Measurements from ENCODE around the gene TESPA1.

The TESPA1 gene

GRCh38 chr12:54983536-54984101 is 943 bp downstream of the TESPA1 start:
- no peak for DNase-seq (ENCODE audit: low read depth)

GRCh38 chr12:54981796-54982195 is 2.8 kb downstream of the TESPA1 start:
- no peak for DNase-seq (ENCODE audit: low read depth)

GRCh38 chr12:54980341-54980740 is 4.2 kb downstream of the TESPA1 start:
- no peak for DNase-seq (ENCODE audit: low read depth)

DNA sequence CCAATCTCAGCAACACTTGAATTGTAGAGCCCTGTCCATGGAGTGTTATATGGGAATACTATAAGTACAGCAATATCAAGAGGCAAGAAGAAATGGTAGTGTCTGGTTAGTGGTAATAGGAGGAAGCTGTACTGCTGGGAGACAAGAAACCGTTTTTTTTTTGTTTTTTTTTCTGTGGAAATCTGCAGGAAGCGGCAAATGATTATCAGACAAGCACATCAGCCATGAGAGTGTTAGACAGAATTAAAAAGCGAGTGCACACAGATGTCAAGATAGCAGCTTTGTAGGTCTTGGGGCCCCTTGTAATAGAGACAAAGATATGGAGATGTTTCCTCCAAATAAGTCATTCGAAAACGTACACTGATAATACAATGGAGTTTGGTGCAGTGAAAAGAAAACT is 6.7 kb downstream of the TESPA1 start:
- DNase-seq (ENCODE audit: low read depth) = no peak

DNA sequence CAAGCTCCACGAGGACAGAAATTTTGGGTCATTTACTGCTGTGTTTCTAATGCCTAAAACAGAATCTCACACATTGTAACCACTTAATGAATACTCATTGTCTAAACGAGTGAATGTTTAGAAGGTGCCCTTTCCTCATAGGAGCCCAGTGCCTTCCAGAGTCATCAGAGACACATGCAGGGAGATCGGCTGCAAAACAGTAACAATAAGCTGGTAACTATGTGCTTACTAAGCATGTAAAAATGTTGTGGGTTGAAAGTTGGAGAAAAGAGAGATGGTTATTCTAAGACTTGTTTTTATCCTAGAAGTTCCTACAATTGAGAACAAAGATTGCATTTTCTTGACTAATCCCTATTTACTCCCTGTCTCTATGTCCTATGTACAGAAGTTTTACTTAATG is 7.4 kb downstream of the TESPA1 start:
- peak; percentile 69 for DNase-seq (ENCODE audit: low read depth)

GRCh38 chr12:54975875-54976274 is 8.7 kb downstream of the TESPA1 start:
- no peak for DNase-seq (ENCODE audit: low read depth)

DNA sequence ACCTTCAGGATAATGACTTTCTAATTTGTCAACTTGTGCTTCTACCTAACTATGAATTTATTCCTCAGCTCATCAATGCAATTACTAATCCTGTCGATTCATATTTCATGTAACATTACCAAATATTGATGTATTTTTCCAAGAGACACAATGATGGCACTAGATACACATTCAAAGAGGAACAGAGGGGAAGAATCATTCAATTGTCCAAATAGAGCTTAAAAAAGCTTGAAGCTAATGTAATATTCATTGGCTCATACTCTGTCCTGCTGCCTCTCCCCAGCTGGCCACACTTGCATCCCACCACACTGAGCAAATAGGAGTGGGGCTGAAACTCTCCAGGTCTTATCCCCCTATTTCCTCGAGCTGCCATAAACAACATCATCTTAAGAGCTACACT is 9.3 kb downstream of the TESPA1 start:
- no peak for DNase-seq (ENCODE audit: low read depth)

DNA sequence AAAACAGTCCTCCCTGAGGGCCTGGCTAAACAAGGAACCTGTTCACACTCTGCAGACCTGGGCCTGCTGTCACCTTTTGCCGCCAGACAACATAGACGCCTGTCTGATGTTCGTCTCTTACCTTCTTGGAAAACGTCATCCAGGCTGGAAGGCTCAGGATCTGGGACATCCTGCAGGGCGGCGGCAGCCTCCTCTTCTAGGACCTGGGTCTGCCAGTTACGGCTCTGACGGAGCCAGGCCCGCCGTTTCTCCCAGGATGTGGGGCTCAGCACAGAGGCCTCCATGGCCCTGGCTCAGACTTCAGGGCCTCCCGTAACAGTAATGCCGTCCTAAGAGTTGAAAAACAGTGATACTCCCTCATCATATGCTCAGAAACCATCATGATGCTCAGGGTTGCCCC is 10.3 kb downstream of the TESPA1 start:
- no peak for DNase-seq (ENCODE audit: low read depth)

GRCh38 chr12:54973556-54973955 is 11.0 kb downstream of the TESPA1 start:
- no peak for DNase-seq (ENCODE audit: low read depth)

DNA sequence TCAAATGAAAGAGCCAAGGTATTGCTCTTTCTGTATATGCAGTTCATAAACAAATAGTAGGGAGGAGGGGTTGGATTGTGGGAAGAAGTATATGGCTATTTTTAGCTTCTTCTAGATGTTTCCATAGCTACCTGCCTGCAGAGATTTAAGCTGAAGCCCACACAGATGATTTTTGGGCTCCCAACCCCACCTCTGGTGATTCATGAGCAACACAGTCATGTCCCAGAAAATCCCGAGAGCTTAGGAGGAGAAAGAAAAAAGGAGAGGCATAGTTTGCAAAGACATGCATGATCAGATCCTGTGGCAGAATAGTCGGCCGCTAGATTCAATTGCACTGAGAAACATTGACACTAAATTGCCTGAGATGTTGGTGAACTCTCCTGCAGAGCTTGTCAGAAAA is 13.8 kb downstream of the TESPA1 start:
- no peak for DNase-seq (ENCODE audit: low read depth)

- no peak for DNase-seq (ENCODE audit: low read depth)
Observed at GRCh38 chr12:54968181-54968730, 16.3 kb downstream of the TESPA1 start.

- no peak for DNase-seq (ENCODE audit: low read depth)
Observed at GRCh38 chr12:54967461-54967860, 17.1 kb downstream of the TESPA1 start.

DNA sequence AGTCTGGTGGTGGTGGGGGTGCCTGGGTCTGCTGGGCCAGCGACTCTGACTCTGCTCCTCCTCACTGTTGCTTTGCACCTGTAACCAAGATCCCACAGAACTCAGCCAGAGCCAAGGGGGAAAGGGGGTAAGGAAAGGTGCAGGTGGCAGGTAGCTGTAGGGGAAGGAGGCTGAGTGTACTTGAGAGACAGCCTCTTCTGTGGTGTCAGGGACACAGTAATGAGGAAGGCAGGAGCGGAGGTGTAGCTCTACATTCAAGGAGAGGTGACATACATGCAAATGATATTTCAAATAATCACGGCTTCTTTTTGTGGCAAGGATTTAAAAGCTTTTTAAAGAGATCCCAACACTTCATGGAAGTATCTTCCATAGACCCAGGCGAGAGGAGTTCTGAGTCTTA is 23.4 kb downstream of the TESPA1 start:
- DNase-seq (ENCODE audit: low read depth) = no peak

DNA sequence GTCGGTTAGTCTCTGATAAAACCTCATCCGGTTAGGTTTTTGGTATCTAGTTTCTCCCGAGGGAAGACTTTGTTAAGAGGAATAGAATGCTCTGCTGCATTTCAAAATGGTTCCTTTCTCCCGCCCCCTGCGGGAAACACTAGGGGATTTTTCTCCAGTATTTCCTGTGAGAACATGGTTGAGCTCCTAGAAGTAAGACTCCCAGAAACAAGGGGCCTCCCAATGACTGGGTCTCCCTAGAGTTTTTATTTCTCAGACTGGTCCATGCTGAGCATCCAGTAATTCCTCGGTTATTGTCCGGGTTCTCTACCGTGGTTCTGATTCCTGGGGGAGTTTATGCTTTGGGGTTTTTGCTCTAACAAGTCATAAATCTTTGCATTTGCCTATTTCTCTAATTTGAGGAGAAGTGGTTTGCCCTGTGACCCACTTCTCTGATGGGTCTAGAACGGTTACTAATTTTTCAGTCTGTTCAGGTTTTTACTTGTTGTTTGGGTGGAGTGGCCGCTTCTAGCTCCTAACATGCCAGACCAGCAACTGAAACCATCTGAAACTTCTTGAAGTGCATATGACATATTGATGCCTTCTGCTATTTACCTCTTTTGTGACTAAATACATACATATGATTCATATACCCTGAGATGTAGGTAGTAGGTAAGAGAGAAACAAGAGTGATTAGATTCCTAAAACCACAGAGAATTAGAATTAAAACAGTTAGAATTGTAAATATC is 25.1 kb downstream of the TESPA1 start:
- no peak for DNase-seq (ENCODE audit: low read depth)

DNA sequence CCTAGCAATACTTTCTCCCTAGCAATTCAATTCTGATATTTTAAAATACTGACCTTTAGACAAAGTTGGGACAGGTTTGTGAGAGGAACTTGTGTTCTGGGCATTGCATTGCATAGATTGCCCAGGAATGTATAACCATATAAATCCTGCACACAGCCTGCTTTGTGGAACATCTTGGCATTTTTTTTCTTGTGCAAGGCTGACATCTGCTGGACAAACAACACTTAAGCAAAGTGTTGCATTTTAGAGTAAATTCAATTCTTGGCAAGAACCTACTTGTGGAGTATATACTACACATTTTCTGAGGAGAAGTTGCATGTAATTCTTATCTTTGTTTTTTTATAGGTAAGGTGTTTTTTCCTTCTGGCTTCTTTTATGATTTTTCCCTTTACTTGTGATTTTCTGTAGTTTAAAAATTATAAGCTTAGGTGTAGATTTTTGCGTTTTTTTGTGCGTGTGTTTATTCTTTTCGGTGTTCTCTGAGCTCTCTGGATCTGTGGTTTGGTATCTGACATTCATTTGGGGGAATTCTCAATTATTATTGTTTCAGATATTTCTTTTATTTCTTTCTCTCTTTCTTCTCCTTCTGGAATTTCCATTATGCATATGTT is 26.4 kb downstream of the TESPA1 start:
- peak; percentile 55 for DNase-seq (ENCODE audit: low read depth)

GRCh38 chr12:54956818-54957641 is 27.5 kb downstream of the TESPA1 start:
- no peak for DNase-seq (ENCODE audit: low read depth)

DNA sequence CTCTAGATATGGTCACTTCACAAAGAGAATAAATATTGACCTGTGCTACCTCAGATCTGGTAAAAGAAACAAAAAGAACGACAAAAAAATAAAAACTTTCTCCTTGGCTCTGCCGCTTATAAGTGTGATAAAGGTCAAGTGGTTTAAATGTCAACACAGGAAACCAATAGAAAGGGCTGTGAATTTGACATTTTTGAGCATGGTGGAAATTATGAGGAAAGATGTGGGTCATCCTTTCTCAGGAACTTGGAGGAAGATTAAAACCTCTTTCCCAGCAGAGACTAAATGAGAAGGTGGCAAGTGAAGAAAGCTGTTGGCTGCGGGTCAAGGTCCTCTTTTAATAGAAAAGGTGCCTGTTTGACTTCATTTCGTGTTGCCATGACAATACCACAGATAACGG is 28.2 kb downstream of the TESPA1 start:
- DNase-seq (ENCODE audit: low read depth) = no peak

DNA sequence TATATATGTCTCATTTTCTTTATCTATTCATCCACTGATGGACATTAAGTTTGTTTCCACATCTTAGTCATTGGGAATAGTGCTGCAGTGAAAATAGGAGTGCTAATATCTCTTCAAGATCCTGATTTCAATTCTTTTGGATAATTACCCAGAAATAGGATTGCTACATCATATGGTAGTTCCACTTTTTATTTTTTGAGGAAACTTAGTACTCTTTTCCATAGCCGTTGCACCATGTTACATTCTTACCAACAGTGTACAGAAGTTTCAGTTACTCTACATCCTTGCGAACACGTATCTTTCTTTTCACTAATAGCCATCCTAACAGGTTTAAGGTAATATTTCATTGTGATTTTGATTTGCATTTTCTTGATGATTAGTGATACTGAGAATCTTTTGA is 29.8 kb downstream of the TESPA1 start:
- DNase-seq (ENCODE audit: low read depth) = no peak

- DNase-seq (ENCODE audit: low read depth) = no peak
Observed at GRCh38 chr12:54954228-54954627, 30.3 kb downstream of the TESPA1 start.

DNA sequence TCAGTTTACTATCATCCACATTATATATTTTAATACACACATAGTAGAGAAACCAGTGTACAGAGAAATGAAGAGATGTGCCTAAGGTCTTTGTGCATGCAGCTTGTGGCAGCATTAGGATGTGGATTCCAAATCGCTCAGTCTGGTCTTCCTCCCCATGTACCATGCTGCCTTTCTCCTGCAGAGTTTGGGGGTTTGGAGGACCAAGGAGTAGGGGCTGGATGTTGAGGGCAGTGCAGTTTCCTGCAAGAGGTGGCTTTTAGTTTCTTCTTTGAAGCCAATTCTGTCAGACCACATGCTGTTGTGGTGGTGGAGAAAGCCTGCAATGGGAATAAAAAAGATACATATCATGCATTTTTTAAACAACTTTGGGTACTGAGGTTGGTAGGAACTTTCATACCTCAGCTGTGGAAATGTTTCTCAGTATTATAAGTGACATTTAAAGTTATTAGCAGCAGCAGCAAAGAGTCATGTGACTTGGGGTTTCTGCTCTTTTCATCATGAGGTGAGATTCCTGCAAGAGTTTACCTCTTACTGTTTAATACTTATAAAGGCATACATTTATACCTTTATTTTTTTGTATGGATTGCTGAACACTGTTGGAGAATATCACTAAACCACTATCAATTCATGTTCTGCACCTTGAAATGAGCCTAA is 34.4 kb downstream of the TESPA1 start:
- no peak for DNase-seq (ENCODE audit: low read depth)

GRCh38 chr12:54949073-54949711 is 35.4 kb downstream of the TESPA1 start:
- DNase-seq (ENCODE audit: low read depth) = no peak
